ENCODE data around the gene ASB2.

The ASB2 gene

GRCh38 chr14:93953739-93954515 lies 22.4 kb downstream of the ASB2 start:
- H3K27me3 ChIP-seq (ENCODE audit: control insufficient read depth, low read length), result no peaks in the 10 kb centered on the region
- H3K79me2 ChIP-seq (ENCODE audit: control insufficient read depth, low read length), result 0 out of 2 replicates have a peak, but pooled peaks cover 6% of the 10 kb centered on the region
- H3K4me3 ChIP-seq (ENCODE audit: low read length), result peak overlapping the region; percentile 77
- no peaks in the 10 kb centered on the region for H3K9me3 ChIP-seq (ENCODE audit: control insufficient read depth, insufficient read depth, low read length)
- peaks cover 3% of the 10 kb centered on the region; the same call in 1 of the 2 replicates for H3K36me3 ChIP-seq (ENCODE audit: control insufficient read depth, low read length)
- no peaks in the 10 kb centered on the region for H4K20me1 ChIP-seq (ENCODE audit: control insufficient read depth, insufficient read depth, low read depth, low read length)
- H3K9me2 ChIP-seq (replicated peaks; ENCODE audit: control insufficient read depth, low read length), result no peaks in the 10 kb centered on the region
- peaks cover 63% of the 10 kb centered on the region for H3K4me1 ChIP-seq (ENCODE audit: control insufficient read depth, low read length)
- no peak for TF ChIP-seq CTCF (IDR thresholded peaks at IDR 0.05; ENCODE audit: low read depth, low read length, poor library complexity, severe bottlenecking)
- TF ChIP-seq EZH2phosphoT487 (IDR thresholded peaks at IDR 0.05; ENCODE audit: borderline replicate concordance, low read length), result no peak
- H3K4me2 ChIP-seq (ENCODE audit: low read length), result peak overlapping the region; percentile 97
- 0 out of 2 replicates have a peak, but pooled peaks cover 3% of the 10 kb centered on the region for H3F3A ChIP-seq (ENCODE audit: control insufficient read depth, insufficient read depth)
- no peak overlapping the region; the same call in 1 of the 2 replicates for H3K27ac ChIP-seq (ENCODE audit: low read depth, low read length)

- no peak overlapping the region for H3K27ac ChIP-seq (ENCODE audit: low read depth, low read length)
- no peaks in the 10 kb centered on the region for H3K9me3 ChIP-seq (ENCODE audit: control insufficient read depth, insufficient read depth, low read length)
- no peaks in the 10 kb centered on the region for H4K20me1 ChIP-seq (ENCODE audit: control insufficient read depth, insufficient read depth, low read depth, low read length)
- no peaks in the 10 kb centered on the region for H3K9me2 ChIP-seq (replicated peaks; ENCODE audit: control insufficient read depth, low read length)
- H3K4me2 ChIP-seq (ENCODE audit: low read length), result peak overlapping the region; percentile 97
- peaks cover 56% of the 10 kb centered on the region for H3K4me1 ChIP-seq (ENCODE audit: control insufficient read depth, low read length)
- H3F3A ChIP-seq (ENCODE audit: control insufficient read depth, insufficient read depth), result no peaks in the 10 kb centered on the region
- H3K36me3 ChIP-seq (ENCODE audit: control insufficient read depth, low read length), result peaks cover 3% of the 10 kb centered on the region; the same call in 1 of the 2 replicates
- H3K4me3 ChIP-seq (ENCODE audit: low read length), result peak overlapping the region; percentile 77
- TF ChIP-seq CTCF (IDR thresholded peaks at IDR 0.05; ENCODE audit: low read depth, low read length, poor library complexity, severe bottlenecking), result peak; percentile 38
- no peak for TF ChIP-seq EZH2phosphoT487 (IDR thresholded peaks at IDR 0.05; ENCODE audit: borderline replicate concordance, low read length)
- 0 out of 2 replicates have a peak, but pooled peaks cover 6% of the 10 kb centered on the region for H3K79me2 ChIP-seq (ENCODE audit: control insufficient read depth, low read length)
- H3K27me3 ChIP-seq (ENCODE audit: control insufficient read depth, low read length), result no peaks in the 10 kb centered on the region
Measured at GRCh38 chr14:93953263-93953662, 23.1 kb downstream of the ASB2 start.

GRCh38 chr14:93952829-93953228 lies 23.5 kb downstream of the ASB2 start:
- no peaks in the 10 kb centered on the region for H3K9me3 ChIP-seq (ENCODE audit: control insufficient read depth, insufficient read depth, low read length)
- H3K9me2 ChIP-seq (replicated peaks; ENCODE audit: control insufficient read depth, low read length), result no peaks in the 10 kb centered on the region
- TF ChIP-seq EZH2phosphoT487 (IDR thresholded peaks at IDR 0.05; ENCODE audit: borderline replicate concordance, low read length) (no peak), CTCF (IDR thresholded peaks at IDR 0.05; ENCODE audit: low read depth, low read length, poor library complexity, severe bottlenecking) (no peak)
- no peaks in the 10 kb centered on the region for H3F3A ChIP-seq (ENCODE audit: control insufficient read depth, insufficient read depth)
- no peak overlapping the region for H3K4me2 ChIP-seq (ENCODE audit: low read length)
- H3K4me3 ChIP-seq (ENCODE audit: low read length), result no peak overlapping the region
- no peaks in the 10 kb centered on the region for H3K27me3 ChIP-seq (ENCODE audit: control insufficient read depth, low read length)
- no peaks in the 10 kb centered on the region for H4K20me1 ChIP-seq (ENCODE audit: control insufficient read depth, insufficient read depth, low read depth, low read length)
- no peak overlapping the region for H3K27ac ChIP-seq (ENCODE audit: low read depth, low read length)
- H3K4me1 ChIP-seq (ENCODE audit: control insufficient read depth, low read length), result peaks cover 52% of the 10 kb centered on the region
- peaks cover 3% of the 10 kb centered on the region; the same call in 1 of the 2 replicates for H3K36me3 ChIP-seq (ENCODE audit: control insufficient read depth, low read length)
- 0 out of 2 replicates have a peak, but pooled peaks cover 6% of the 10 kb centered on the region for H3K79me2 ChIP-seq (ENCODE audit: control insufficient read depth, low read length)

All from DOHH2 (cell line).